PFSK-1 (cell line): Measurements from ENCODE around the gene ADAMTS4.

Experiments used
- FOXP2 ChIP-seq: optimal IDR thresholded peaks from 2 replicates; pipeline ENCODE3; 2011; ENCODE audit warnings: borderline replicate concordance, control low read depth, inconsistent platforms; ENCODE audit not compliant: insufficient read depth; ENCODE audit errors: extremely low read length, extremely low read depth
- POLR2AphosphoS5 ChIP-seq: IDR thresholded peaks from 2 replicates; pipeline ENCODE4 v1.6.1; 2012; ENCODE audit warnings: low read depth, mild to moderate bottlenecking, control low read depth, low read length, moderate library complexity
- REST ChIP-seq, 2 experiments: IDR thresholded peaks; 2 replicates each; pipeline versions ENCODE4 v1.6.1 to v1.8.0; 2011 to 2012; ENCODE audit warnings: low read depth in 2 of 2, low read length in 2 of 2, control low read depth in 1 of 2, inconsistent platforms in 1 of 2, mild to moderate bottlenecking in 1 of 2, moderate library complexity in 1 of 2; ENCODE audit not compliant: insufficient read depth in 1 of 2
- SIN3A ChIP-seq: IDR thresholded peaks from 2 replicates; pipeline ENCODE4 v1.6.1; 2012; ENCODE audit warnings: mild to moderate bottlenecking, low read length, moderate library complexity, borderline replicate concordance; ENCODE audit not compliant: insufficient read depth
- TAF1 ChIP-seq: IDR thresholded peaks from 2 replicates; pipeline ENCODE4 v1.6.1; 2012; ENCODE audit warnings: low read length, control low read depth, borderline replicate concordance; ENCODE audit not compliant: insufficient read depth

ADAMTS4 gene

GRCh38 chr1:161199506-161200139 lies 769 bp upstream of the ADAMTS4 start:
- TF ChIP-seq REST (IDR thresholded peaks at IDR 0.05; ENCODE audit: insufficient read depth in 1 of 2, low read depth in 2 of 2, low read length in 2 of 2), result no peak
- TF ChIP-seq TAF1, result no peak
- TF ChIP-seq SIN3A, result no peak
- TF ChIP-seq POLR2AphosphoS5, result no peak
- no peak for TF ChIP-seq FOXP2

- TF ChIP-seq POLR2AphosphoS5, result peak; percentile 77
- TF ChIP-seq REST (IDR thresholded peaks at IDR 0.05; ENCODE audit: insufficient read depth in 1 of 2, low read depth in 2 of 2, low read length in 2 of 2), result peak in 1 of 2 experiments; percentile 55; a peak in 1 of 4 replicates
- no peak for TF ChIP-seq SIN3A
- TF ChIP-seq FOXP2, result no peak
- TF ChIP-seq TAF1, result peak; percentile 40; the same call in 1 of the 2 replicates
Observed at GRCh38 chr1:161198194-161198896, 509 bp downstream of the ADAMTS4 start.

- TF ChIP-seq REST (IDR thresholded peaks at IDR 0.05; ENCODE audit: insufficient read depth in 1 of 2, low read depth in 2 of 2, low read length in 2 of 2) (no peak), SIN3A (no peak), TAF1 (no peak), POLR2AphosphoS5 (no peak), FOXP2 (no peak)
Observed at GRCh38 chr1:161197560-161198193, 1.2 kb downstream of the ADAMTS4 start.

- no peak for TF ChIP-seq FOXP2
- no peak for TF ChIP-seq REST (IDR thresholded peaks at IDR 0.05; ENCODE audit: insufficient read depth in 1 of 2, low read depth in 2 of 2, low read length in 2 of 2)
- no peak for TF ChIP-seq TAF1
- TF ChIP-seq POLR2AphosphoS5, result no peak; the same call in 1 of the 2 replicates
- TF ChIP-seq SIN3A, result no peak
Observed at GRCh38 chr1:161196521-161197451, 2.1 kb downstream of the ADAMTS4 start.
